WTC11 (cell line): ENCODE data around the gene ATXN7L3.

Experiments used
- ATF1 ChIP-seq: sonication (generic); formaldehyde crosslinking; IDR thresholded peaks from 2 replicates; pipeline ENCODE4 v1.8.1; 2023; ENCODE audit warnings: mild to moderate bottlenecking, moderate library complexity, missing genetic modification reagents
- NFYB ChIP-seq: sonication (generic); formaldehyde crosslinking; conservative IDR thresholded peaks from 2 replicates; pipeline ENCODE4 v1.8.0; 2022; ENCODE audit warnings: low read depth, missing genetic modification reagents
- STAT6 ChIP-seq: sonication (generic); formaldehyde crosslinking; conservative IDR thresholded peaks from 2 replicates; pipeline ENCODE4 v1.8.1; 2023; ENCODE audit warnings: mild to moderate bottlenecking, low read depth, missing genetic modification reagents, moderate library complexity
- USF2 ChIP-seq: sonication (generic); formaldehyde crosslinking; IDR thresholded peaks from 2 replicates; pipeline ENCODE4 v1.8.1; 2023; ENCODE audit warnings: mild to moderate bottlenecking, missing genetic modification reagents, moderate library complexity
- TF ChIP-seq, protein P1 (sequence below): fragments of 200-600 bp; IDR thresholded peaks from 2 replicates; pipeline ENCODE4 v1.8.0; 2022; ENCODE audit warnings: antibody characterized with exemption
- TF ChIP-seq, protein P2 (sequence below): sonication (generic); formaldehyde crosslinking; IDR thresholded peaks from 2 replicates; pipeline ENCODE4 v1.8.0; 2022; ENCODE audit warnings: mild to moderate bottlenecking, missing genetic modification reagents
- TF ChIP-seq, protein P3 (sequence below): sonication (generic); formaldehyde crosslinking; IDR thresholded peaks from 2 replicates; pipeline ENCODE4 v1.8.0; 2022; ENCODE audit warnings: mild to moderate bottlenecking, missing genetic modification reagents

DNA sequence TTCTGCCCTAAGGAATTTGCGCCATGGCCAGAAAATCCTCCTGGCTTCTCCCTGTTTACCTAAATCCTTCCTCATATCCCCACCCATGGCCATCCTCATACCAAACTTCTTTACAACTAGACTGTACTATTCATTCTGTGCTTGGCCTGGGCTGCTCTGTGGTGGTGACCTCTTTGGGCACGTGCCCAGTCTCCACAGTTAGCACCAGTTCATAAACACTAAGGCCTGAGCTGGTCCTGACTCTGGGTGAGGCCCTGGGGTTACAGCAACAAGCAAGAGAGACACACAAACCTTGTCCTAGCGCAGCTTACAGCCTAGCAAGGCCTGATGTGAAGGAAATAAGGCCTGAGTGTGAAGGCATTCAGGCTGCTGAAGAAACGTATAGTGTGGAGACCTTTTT lies 3.1 kb upstream of the ATXN7L3 start:
- TF ChIP-seq ATF1 (CRISPR knock-in tag) (no peak), STAT6 (CRISPR knock-in tag) (no peak), USF2 (CRISPR knock-in tag) (no peak), NFYB (no peak)
- TF ChIP-seq, protein P1, sequence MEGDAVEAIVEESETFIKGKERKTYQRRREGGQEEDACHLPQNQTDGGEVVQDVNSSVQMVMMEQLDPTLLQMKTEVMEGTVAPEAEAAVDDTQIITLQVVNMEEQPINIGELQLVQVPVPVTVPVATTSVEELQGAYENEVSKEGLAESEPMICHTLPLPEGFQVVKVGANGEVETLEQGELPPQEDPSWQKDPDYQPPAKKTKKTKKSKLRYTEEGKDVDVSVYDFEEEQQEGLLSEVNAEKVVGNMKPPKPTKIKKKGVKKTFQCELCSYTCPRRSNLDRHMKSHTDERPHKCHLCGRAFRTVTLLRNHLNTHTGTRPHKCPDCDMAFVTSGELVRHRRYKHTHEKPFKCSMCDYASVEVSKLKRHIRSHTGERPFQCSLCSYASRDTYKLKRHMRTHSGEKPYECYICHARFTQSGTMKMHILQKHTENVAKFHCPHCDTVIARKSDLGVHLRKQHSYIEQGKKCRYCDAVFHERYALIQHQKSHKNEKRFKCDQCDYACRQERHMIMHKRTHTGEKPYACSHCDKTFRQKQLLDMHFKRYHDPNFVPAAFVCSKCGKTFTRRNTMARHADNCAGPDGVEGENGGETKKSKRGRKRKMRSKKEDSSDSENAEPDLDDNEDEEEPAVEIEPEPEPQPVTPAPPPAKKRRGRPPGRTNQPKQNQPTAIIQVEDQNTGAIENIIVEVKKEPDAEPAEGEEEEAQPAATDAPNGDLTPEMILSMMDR: no peak
- TF ChIP-seq, protein P2, sequence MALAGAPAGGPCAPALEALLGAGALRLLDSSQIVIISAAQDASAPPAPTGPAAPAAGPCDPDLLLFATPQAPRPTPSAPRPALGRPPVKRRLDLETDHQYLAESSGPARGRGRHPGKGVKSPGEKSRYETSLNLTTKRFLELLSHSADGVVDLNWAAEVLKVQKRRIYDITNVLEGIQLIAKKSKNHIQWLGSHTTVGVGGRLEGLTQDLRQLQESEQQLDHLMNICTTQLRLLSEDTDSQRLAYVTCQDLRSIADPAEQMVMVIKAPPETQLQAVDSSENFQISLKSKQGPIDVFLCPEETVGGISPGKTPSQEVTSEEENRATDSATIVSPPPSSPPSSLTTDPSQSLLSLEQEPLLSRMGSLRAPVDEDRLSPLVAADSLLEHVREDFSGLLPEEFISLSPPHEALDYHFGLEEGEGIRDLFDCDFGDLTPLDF (CRISPR knock-in tag): no peak
- TF ChIP-seq, protein P3, sequence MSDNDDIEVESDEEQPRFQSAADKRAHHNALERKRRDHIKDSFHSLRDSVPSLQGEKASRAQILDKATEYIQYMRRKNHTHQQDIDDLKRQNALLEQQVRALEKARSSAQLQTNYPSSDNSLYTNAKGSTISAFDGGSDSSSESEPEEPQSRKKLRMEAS: no peak
